NCI-H2081 (cell line): Measurements from ENCODE around the gene MRPS34.

Experiments used
- DNase-seq, 2 experiments: peaks; one replicate each; lab custom pipeline; 2025; lab: John Stamatoyannopoulos, UW

The MRPS34 gene

GRCh38 chr16:1769402-1770300 lies 3.3 kb downstream of the MRPS34 start:
- no peak for DNase-seq

DNA sequence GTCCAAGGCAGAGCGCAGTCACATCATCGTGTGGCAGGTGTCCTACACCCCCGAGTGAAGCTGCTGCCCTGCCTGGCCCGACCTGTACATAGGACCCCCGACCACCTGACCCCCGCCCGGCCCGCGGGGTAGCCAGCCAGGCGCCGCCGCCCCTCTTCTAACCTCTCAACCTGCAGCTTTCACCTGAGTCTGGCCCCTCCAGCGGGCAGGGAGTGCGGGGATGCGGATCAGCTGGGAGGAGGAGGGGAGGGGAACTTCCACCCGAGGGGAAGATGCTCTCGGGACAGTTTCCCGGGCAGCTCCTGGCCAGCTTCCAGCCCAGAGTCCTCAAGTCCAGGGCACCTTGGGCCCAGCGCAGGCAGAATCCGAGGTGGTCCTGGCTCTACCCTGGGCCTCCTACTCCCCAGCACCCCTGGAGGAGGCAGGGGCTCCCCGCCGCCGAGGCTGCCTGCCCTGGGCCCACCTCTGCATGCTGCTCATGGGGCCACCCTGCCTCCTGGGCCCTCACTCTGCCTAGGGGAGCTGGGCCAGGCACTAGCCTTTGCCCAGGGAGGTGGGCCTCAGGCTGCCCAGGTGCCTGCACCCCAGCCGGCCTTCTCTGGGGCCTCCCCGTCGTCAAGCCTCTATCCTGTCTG lies 4.0 kb downstream of the MRPS34 start:
- no peak for DNase-seq

GRCh38 chr16:1768061-1768766 lies 4.7 kb downstream of the MRPS34 start:
- DNase-seq: no peak

GRCh38 chr16:1767116-1767994 lies 5.6 kb downstream of the MRPS34 start:
- no peak for DNase-seq

GRCh38 chr16:1766701-1767100 lies 6.2 kb downstream of the MRPS34 start:
- DNase-seq: no peak

GRCh38 chr16:1766231-1766630 lies 6.7 kb downstream of the MRPS34 start:
- no peak for DNase-seq

- DNase-seq: no peak
These were observed 7.1 kb downstream of the MRPS34 start for GRCh38 chr16:1765826-1766225.

DNA sequence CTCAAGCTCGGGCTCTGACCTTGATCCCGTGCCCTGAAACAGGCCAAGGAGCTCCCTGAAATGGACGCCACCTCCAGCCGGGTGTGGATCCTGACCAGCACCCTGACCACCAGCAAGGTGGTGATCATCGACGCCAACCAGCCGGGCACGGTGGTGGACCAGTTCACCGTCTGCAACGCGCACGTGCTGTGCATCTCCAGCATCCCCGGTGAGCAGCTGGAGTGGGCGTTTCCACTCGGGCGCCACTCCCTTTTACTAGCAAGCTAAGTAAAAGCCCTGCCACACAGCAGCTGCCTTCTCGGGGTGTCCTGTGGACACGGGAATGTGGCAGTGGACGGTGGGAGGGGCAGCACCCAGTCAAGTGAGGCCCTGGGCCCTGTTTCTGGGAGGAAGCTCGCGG lies 8.0 kb downstream of the MRPS34 start:
- DNase-seq: no peak

GRCh38 chr16:1763521-1764511 lies 9.1 kb downstream of the MRPS34 start:
- no peak for DNase-seq

GRCh38 chr16:1762879-1763520 lies 9.9 kb downstream of the MRPS34 start:
- DNase-seq: no peak

DNA sequence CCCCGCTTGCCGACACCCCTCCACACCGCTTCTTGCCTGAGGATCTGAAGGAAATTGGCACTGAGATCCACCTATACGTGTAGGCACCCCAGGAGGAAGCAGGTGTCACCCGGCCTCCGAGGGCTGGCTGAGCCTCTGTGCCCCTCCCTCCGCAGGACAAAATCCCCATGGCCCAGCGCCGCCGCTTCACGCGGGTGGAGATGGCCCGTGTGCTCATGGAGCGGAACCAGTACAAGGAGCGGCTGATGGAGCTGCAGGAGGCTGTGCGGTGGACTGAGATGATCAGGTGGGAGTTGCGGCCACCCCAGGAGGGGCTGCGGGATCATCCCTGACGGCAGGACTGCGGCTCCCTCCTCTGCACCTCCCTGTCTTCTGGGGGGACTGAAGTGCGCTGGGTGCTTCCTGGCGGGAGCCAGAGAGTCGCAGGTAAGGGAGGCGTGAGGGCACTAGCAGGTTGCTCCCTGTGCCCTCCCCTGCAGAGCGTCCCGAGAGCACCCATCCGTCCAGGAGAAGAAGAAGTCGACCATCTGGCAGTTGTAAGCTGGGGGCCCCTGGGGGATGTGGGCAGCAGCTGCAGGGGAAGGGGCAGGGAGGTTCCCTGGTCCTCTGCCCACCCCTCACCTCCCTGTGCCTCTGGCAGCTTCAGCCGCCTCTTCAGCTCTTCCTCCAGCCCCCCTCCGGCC lies 10.6 kb downstream of the MRPS34 start:
- DNase-seq: no peak

DNA sequence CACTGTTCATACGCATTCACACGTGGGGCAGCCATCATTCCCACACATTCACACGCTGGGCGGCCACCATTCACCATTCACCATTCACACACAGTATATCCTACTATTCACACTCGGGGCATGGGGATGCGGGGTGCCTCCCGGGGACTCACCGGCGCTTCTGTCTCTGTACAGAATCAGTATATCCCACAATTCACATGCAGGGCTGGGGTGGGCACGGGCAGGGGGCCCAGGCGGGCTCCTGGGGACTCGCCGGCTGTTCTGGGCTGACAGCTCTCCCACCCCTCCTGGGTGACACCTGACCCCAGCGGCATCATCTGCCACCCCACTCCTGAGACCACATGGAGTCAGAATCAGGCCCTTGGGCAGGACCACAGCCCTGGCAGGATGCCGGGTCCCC lies 11.2 kb downstream of the MRPS34 start:
- no peak for DNase-seq

- no peak for DNase-seq
These were observed 12.0 kb downstream of the MRPS34 start for GRCh38 chr16:1760911-1761310.

GRCh38 chr16:1759511-1759910 lies 13.4 kb downstream of the MRPS34 start:
- no peak for DNase-seq

DNA sequence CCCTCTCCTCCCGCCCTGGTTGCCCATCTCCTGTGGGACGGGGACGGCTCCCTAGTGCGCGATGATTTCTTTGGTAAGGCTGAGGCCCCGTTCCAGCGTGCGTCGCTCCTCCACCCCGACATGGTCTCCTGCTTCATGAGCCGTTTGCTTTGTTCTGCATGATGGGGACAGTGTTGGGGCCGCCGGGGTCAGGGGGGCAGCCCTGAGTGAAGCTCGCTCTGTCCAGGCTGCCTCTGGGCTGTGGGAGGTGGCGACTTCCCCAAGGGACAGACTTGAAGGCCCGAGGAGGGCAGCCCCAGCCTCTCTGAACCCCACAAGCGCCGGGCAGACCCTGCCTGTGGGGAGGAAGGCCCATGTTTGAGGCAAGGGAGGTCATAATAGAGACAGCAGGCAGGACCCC lies 14.0 kb downstream of the MRPS34 start:
- DNase-seq: no peak

DNA sequence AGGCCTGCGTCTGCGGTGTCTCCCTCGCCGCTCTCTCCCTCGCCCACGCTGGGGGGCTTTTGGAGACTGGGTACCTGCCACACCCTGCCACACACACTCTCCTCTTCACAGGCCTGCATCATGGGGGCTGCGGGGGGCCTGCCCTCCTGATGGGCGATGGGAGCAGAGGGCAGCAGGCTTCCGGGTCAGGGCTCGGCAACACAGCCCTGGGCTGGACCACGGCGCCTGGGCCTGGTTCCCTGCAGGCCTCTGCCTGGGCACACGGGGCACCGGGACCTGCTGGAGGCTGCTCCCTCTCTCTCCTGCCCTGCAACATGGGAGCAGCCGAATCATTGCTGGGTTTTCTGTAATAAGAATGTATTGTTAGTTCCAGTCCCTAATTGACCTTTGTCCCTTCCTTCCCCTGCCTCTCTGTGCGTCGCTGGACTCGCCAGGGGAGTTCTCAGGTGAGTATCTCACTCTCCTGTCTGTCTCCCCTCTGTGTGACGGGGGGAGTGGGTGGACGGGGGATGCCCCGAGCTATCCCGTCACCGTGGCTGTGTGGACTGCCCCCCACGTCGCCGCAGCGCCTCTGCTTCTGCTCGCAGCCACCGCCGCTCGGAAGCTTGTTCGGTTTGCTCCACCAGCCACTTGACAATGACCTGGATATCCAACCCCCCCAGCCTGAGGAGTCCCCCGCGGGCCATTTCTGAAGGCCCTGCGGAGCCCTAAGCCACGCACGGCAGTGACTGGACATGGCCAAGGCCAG lies 15.0 kb downstream of the MRPS34 start:
- DNase-seq: no peak

DNA sequence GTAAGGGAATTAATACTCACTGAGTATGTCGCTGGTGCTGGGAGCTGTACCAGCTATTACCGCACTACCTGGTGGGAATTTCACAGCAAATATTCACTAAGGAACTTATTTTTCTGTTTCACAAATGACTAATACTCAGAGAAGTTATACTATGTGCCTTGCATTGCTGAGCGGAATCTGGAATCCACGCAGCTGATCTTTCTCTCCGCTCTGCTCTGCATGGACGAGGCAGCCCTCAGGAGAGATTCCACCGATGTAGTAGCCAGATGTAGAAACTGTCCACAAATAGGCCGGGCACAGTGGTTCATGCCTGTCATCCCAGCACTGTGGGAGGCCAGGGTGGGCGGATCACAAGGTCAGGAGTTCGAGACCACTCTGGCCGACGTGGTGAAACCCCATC lies 18.7 kb downstream of the MRPS34 start:
- DNase-seq: no peak

DNA sequence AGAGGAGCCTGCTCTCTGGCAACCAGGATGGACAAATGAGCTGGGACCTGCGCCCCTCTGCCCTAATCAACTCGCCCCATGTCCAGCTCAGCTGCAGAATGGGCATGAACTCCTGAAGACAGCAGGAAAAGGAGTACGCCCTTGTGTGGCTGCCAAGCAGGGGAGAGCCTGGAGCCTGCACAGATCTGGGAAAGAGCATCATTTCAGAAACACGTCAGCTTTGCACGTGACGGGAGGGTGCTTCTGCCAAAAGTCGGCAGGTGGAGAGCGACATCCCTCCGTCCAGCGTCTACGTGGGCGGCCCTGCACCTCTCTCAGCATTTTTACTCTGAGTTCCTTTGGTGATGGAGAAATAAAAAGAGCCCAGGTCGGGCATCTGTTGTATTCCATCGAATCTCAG lies 20.1 kb downstream of the MRPS34 start:
- DNase-seq: no peak

- no peak for DNase-seq
These were observed 21.0 kb downstream of the MRPS34 start for GRCh38 chr16:1751946-1752345.
